ENCODE measurements around the gene ATP5PD. TPM values are rescaled to one million over a fixed set of nuclear protein-coding genes. Genes with fewer than 3 reads are reported as not detected.

Gene ATP5PD
- polyA plus RNA-seq, 1 donor (not counting 4 experiments of a cell fraction or from before 2014, with no cell fraction given) = 276 TPM

DNA sequence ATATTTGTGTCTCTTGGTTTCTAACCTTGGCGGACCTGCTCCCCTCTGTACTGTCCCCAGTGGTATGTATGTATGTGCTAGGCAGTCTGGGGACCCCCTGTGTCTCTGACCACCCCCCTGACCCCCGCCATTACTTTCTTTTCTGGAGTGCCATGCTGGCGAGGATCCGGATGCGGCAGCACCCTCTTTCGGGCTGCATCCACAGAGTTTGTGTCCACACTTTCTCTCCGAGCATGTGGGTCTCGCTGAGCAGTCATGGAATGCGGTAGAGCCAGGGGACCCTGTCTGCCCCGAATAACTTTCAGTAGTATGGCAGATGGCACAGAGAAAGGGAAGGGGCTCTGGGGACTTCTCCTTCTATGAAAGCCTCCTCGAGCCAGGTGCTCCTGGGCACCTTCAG is 17.3 kb upstream of the ATP5PD start:
- H2AFZ ChIP-seq (ENCODE audit: control insufficient read depth, low read length) = no peak overlapping the region
- no peaks in the 10 kb centered on the region for H3K79me2 ChIP-seq (ENCODE audit: control insufficient read depth, insufficient read depth, low read length)
- H3K4me1 ChIP-seq (ENCODE audit: control insufficient read depth, extremely low read depth, insufficient read depth, low read length) = no peaks in the 10 kb centered on the region
- H3K9me1 ChIP-seq (ENCODE audit: control insufficient read depth, extremely low read depth, insufficient read depth, low read length) = no peaks in the 10 kb centered on the region
- DNase-seq (ENCODE audit: low read depth, low spot score) = no peak
- H3K4me2 ChIP-seq (ENCODE audit: control insufficient read depth, extremely low read depth, insufficient read depth, low read depth, low read length) = no peak overlapping the region
- H4K20me1 ChIP-seq (ENCODE audit: control insufficient read depth, extremely low read depth, insufficient read depth, low read length) = no peaks in the 10 kb centered on the region
- H3K27me3 ChIP-seq (ENCODE audit: control insufficient read depth, extremely low read depth, insufficient read depth, low read length) = no peaks in the 10 kb centered on the region
- no peak overlapping the region for H3K4me3 ChIP-seq (ENCODE audit: control insufficient read depth in 2 of 3, extremely low read depth in 1 of 3, insufficient read depth in 2 of 3, low read depth in 1 of 3, low read length in 3 of 3)
- dilution Hi-C loops (cut with MboI; ENCODE audit: extremely low pct_ligation_motif_present, low sequenced_read_pairs) = no loop called here
- FAIRE-seq = no peak
- H3K9ac ChIP-seq (ENCODE audit: control insufficient read depth, extremely low read depth, insufficient read depth, low read length) = no peak overlapping the region
- TF ChIP-seq, protein P1, sequence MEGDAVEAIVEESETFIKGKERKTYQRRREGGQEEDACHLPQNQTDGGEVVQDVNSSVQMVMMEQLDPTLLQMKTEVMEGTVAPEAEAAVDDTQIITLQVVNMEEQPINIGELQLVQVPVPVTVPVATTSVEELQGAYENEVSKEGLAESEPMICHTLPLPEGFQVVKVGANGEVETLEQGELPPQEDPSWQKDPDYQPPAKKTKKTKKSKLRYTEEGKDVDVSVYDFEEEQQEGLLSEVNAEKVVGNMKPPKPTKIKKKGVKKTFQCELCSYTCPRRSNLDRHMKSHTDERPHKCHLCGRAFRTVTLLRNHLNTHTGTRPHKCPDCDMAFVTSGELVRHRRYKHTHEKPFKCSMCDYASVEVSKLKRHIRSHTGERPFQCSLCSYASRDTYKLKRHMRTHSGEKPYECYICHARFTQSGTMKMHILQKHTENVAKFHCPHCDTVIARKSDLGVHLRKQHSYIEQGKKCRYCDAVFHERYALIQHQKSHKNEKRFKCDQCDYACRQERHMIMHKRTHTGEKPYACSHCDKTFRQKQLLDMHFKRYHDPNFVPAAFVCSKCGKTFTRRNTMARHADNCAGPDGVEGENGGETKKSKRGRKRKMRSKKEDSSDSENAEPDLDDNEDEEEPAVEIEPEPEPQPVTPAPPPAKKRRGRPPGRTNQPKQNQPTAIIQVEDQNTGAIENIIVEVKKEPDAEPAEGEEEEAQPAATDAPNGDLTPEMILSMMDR (optimal IDR thresholded peaks at IDR 0.05 in 1 of 3, IDR thresholded peaks at IDR 0.05 in 1 of 3, conservative IDR thresholded peaks at IDR 0.05 in 1 of 3; ENCODE audit: extremely low read depth in 1 of 3, insufficient read depth in 2 of 3, low read length in 3 of 3) = no peak
- no peak for TF ChIP-seq EZH2 (IDR thresholded peaks at IDR 0.05; ENCODE audit: low read length)
- no peaks in the 10 kb centered on the region for H3K9me3 ChIP-seq (ENCODE audit: control insufficient read depth, low read depth, low read length)
- H3K36me3 ChIP-seq (ENCODE audit: control insufficient read depth in 2 of 2, extremely low read depth in 1 of 2, insufficient read depth in 2 of 2, low read length in 2 of 2) = peaks cover 26 to 38% of the 10 kb centered on the region in 2 experiments
- no peak overlapping the region for H3K27ac ChIP-seq (ENCODE audit: control insufficient read depth, insufficient read depth, low read length)

DNA sequence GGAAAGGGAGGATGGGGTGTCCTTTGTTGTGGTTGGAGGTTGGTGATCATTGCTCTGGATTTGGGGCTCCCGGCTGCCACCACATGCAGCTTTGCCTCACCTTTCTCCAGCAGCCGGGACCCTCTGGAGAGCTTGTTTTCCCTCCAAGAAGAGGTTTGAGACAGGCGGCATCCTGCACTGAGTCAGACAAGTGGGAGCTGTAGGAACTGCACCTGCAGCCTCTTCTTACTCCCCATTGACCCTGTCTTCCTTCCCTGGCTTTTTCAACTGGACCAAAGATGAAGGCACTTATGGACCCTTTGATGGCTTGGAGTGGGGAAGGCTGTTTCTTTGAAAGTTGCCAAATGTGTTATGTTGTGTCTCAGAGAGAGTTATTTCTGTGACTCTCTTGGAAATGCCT is 16.9 kb upstream of the ATP5PD start:
- Histone ChIP-seq H4K20me1 (ENCODE audit: control insufficient read depth, extremely low read depth, insufficient read depth, low read length) (no peaks in the 10 kb centered on the region), H3K79me2 (ENCODE audit: control insufficient read depth, insufficient read depth, low read length) (no peaks in the 10 kb centered on the region), H3K27me3 (ENCODE audit: control insufficient read depth, extremely low read depth, insufficient read depth, low read length) (no peaks in the 10 kb centered on the region), H3K4me3 (ENCODE audit: control insufficient read depth in 2 of 3, extremely low read depth in 1 of 3, insufficient read depth in 2 of 3, low read depth in 1 of 3, low read length in 3 of 3) (no peak overlapping the region), H3K9ac (ENCODE audit: control insufficient read depth, extremely low read depth, insufficient read depth, low read length) (no peak overlapping the region), H3K36me3 (ENCODE audit: control insufficient read depth in 2 of 2, extremely low read depth in 1 of 2, insufficient read depth in 2 of 2, low read length in 2 of 2) (peaks cover 26 to 38% of the 10 kb centered on the region in 2 experiments), H3K4me1 (ENCODE audit: control insufficient read depth, extremely low read depth, insufficient read depth, low read length) (no peaks in the 10 kb centered on the region), H2AFZ (ENCODE audit: control insufficient read depth, low read length) (no peak overlapping the region), H3K4me2 (ENCODE audit: control insufficient read depth, extremely low read depth, insufficient read depth, low read depth, low read length) (no peak overlapping the region), H3K9me1 (ENCODE audit: control insufficient read depth, extremely low read depth, insufficient read depth, low read length) (no peaks in the 10 kb centered on the region), H3K9me3 (ENCODE audit: control insufficient read depth, low read depth, low read length) (no peaks in the 10 kb centered on the region), H3K27ac (ENCODE audit: control insufficient read depth, insufficient read depth, low read length) (no peak overlapping the region)
- no peak for DNase-seq (ENCODE audit: low read depth, low spot score)
- no peak for FAIRE-seq
- TF ChIP-seq EZH2 (IDR thresholded peaks at IDR 0.05; ENCODE audit: low read length) = no peak
- TF ChIP-seq, protein P1 (optimal IDR thresholded peaks at IDR 0.05 in 1 of 3, IDR thresholded peaks at IDR 0.05 in 1 of 3, conservative IDR thresholded peaks at IDR 0.05 in 1 of 3; ENCODE audit: extremely low read depth in 1 of 3, insufficient read depth in 2 of 3, low read length in 3 of 3) = no peak
- dilution Hi-C loops (cut with MboI; ENCODE audit: extremely low pct_ligation_motif_present, low sequenced_read_pairs) = no loop called here

Data from keratinocyte (primary cell).